GM18870 (cell line): ENCODE results near the gene TPI1.

Source experiments
- ATAC-seq: cut with Tn5 transposase; IDR thresholded peaks from one replicate; pipeline ENCODE4 v1.9.1; 2021; ENCODE audit warnings: moderate library complexity; ENCODE audit not compliant: unreplicated experiment

The TPI1 gene

DNA sequence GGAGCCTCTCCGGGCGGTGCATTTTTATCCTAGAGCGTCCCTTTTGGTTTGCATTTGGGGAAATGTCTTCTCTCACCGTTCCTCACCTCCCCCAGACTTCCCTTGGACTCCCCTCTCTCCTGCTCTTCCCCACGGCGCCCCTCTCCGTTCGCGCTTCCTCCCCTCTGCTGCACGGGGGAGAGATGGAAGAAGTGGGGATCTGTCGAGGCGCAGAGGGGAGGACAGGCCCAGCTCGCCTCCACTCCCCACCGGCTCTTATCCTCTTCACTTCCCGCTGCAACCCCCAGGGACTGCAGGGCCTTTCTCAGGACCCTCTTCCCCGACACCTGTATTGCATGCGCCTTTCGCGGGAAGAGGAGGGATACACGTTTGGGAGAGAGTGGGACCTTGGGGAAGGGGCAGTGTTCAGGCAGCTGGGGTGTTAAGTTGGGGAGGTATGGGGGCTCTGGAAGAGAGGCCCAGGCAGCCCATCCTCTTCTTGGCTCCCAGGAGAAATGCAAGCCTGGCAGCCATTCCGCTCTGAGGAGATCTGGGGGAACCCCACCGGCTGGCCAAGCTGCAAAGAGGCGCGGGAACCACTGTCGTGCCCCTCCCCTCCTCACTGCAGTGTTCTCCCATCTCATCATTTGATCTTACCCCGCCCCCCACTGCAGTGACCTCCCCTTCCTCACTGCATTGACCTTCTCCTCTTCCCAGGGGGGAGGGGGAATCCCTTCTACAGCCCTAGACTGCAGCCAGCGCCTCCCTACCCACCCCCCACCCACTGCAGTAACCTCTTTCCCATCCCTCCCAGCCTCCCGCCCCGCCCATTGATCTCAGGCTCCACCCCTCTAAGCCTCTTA, 47.8 kb downstream of the TPI1 start:
- ATAC-seq, result no peak

DNA sequence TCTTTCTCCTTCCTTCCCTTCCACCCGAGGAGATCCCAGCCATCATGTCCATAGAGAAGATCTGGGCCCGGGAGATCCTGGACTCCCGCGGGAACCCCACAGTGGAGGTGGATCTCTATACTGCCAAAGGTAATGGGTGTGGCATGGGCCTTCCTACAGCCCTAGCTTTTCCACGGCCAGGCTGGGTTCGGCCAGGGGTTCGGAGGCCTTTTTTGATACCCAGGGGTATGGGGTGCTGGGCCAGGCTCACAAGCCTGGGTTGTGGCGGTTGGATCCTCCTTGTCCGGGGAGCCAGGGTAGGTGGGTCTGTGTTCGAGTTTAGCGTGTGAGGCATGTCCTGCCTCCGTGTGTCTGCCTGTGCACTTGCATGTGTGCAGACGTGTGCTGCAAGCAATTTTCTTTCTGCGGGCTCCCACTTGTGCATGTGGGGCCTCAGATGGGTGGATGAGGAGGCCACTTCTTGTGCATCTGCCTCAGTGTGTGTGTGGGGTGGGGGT, 48.5 kb downstream of the TPI1 start:
- no peak for ATAC-seq

DNA sequence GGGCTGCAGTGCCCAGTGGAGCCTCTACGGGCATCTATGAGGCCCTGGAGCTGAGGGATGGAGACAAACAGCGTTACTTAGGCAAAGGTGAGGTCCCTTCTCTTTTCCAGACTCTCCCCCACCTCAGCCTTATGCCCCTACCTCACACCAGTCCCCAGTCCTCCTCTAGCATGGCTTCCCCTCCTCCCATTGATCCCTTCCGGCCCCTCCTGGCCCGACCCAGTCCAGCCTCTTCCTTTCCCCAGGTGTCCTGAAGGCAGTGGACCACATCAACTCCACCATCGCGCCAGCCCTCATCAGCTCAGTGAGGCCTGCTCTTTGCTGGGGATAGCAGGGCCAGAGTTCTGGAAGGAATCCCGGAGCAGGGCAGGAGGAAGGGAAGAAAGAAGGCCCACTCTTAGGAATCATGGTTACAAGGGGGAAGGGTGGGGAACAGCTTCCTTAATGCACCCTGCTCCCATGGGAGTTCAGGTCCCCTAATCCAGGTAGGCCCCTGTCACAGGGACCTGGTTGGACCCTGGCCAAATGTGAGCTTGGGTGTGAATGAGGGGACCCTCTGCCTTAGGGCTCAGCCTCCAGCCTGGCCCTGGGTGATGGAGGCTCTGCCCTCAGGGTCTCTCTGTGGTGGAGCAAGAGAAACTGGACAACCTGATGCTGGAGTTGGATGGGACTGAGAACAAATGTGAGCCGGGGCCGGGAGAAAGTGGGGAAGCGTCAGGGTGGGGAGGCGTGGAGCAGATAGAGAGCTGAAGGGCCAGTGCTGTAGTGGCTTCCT, 49.3 kb downstream of the TPI1 start:
- no peak for ATAC-seq

DNA sequence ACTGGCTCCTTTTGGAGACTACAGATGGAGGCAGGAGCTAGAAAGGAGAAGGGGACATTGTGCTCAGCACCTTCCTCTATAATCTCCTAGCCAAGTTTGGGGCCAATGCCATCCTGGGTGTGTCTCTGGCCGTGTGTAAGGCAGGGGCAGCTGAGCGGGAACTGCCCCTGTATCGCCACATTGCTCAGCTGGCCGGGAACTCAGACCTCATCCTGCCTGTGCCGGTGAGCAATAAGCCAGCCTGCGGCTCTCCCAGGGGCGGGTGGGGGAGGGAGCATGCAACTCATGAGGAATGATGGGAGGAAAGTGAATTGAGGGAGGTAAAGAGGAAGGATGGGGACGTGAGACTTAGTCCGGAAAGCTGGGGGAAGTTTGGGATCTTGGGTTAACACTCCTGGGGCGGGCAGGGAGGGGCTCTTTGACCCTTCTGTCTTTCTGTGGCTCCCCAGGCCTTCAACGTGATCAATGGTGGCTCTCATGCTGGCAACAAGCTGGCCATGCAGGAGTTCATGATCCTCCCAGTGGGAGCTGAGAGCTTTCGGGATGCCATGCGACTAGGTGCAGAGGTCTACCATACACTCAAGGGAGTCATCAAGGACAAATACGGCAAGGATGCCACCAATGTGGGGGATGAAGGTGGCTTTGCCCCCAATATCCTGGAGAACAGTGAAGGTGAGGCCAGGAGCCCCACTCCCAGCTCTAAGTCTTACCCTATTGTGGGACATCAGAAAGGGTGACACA, 50.3 kb downstream of the TPI1 start:
- no peak for ATAC-seq

DNA sequence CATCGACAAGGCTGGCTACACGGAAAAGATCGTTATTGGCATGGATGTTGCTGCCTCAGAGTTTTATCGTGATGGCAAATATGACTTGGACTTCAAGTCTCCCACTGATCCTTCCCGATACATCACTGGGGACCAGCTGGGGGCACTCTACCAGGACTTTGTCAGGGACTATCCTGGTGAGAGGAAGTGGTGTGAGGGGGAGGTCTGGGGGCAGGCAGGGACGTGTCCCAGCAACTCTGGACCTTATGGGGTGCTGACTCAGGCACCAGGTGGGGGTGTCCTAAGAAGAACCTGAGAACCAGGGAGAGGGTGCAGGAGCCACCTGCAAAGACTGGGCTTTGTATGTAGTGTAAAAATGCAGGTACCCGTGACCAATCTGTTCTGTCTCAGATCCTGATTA, 52.3 kb downstream of the TPI1 start:
- ATAC-seq, result no peak
